Measurements from ENCODE around the gene HSPB6.
"Not testable (repeated sequence)": the region's sequence is repeated elsewhere in the genome, so short reads cannot be mapped to it uniquely, and the experiment has no call there.

The HSPB6 gene

DNA sequence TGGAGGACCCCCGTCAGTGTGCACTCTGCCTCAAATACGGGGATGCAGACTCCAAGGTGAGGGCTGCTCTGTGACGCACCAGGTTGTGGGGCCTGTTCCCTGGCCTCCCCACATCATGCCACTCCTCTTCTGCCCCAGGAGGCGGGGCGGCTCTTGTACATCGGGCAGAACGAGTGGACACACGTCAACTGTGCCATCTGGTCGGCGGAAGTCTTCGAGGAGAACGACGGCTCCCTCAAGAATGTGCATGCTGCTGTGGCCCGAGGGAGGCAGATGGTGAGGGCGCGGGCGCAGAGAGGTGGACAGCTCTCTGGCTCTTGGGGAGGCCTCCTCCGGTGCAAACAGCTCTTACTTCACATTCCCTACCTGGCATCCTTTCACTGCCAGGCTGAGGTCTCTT lies 27.8 kb downstream of the HSPB6 start:
- DNase-seq = no peak

- DNase-seq = no peak
These were observed 28.7 kb downstream of the HSPB6 start for GRCh38 chr19:35727956-35728706.

DNA sequence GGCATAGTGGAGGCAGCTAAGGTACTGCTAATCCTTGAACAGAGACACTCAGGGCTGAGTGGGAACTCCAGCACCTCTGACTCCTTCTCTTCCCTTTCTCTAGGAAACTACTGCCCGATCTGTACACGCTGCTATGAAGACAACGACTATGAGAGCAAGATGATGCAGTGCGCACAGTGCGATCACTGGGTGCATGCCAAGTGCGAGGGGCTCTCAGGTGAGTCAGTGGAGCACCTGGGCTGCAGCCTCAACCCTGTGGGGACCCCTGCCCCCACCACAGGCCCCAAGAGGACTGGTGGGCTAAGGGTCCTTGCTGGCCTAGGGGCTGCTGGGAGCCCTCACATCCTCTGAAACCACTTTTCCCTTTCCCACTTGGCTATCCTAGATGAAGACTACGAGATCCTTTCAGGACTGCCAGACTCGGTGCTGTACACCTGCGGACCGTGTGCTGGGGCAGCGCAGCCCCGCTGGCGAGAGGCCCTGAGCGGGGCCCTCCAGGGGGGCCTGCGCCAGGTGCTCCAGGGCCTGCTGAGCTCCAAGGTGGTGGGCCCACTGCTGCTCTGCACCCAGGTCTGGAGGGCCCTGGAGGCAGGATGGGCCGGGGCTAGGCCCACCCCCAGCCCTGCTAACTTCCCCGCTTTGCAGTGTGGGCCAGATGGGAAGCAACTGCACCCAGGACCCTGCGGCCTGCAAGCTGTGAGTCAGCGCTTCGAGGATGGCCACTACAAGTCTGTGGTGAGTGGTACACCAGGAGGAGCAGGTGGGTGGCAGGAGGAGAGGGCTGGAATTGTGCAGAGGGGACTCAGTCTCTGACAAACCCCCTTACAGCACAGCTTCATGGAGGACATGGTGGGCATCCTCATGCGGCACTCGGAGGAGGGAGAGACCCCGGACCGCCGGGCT lies 29.5 kb downstream of the HSPB6 start:
- no peak for DNase-seq

- DNase-seq = no peak
These were observed 31.5 kb downstream of the HSPB6 start for GRCh38 chr19:35725216-35725861.

- no peak for DNase-seq
These were observed 32.3 kb downstream of the HSPB6 start for GRCh38 chr19:35724560-35724959.

DNA sequence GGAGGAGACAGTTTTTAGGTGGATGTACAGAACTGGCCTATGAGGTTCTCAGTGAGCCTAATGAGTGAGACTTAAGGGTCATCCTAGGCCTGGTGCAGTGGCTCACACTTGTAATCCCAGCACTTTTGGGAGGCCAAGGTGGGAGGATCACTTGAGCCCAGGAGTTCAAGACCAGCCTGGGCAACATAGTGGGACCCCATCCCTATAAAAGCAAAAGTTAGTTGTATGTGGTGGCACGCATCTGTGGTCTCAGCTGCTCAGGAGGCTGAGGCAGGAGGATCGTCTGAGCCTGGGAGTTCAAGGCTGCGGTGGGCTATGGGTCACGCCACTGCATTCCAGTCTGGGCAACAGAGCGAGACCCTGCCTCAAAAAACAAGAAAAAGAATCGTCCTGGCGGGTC lies 32.7 kb downstream of the HSPB6 start:
- not testable (repeated sequence) for DNase-seq

DNA sequence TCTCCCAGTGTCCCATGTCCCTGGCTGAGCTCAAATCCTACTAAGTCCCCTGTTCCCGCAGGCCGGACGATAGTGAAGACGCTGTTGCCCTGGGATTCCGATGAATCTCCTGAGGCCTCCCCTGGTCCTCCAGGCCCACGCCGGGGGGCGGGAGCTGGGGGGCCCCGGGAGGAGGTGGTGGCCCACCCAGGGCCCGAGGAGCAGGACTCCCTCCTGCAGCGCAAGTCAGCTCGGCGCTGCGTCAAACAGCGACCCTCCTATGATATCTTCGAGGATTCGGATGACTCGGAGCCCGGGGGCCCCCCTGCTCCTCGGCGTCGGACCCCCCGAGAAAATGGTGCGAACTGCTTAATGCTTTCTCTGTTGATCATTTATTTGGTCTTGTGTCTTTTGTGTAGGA lies 33.2 kb downstream of the HSPB6 start:
- DNase-seq = no peak

GRCh38 chr19:35722897-35723296 lies 33.9 kb downstream of the HSPB6 start:
- DNase-seq = no peak

DNA sequence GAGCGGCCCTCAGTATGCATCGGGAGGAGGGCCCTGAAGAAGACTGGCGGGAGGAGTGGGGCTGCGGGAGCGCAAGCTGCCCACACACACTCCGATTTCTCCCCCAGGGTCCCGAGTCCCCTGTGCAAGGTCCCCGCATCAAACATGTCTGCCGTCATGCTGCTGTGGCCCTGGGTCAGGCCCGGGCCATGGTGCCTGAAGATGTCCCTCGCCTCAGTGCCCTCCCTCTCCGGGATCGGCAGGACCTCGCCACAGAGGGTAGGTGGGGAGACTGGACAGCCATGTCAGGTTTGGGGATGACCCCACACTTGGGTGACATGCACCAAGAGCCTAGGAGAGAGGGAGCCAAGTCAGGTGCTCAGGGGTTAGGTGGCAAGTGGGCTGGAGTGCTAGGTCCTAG lies 34.4 kb downstream of the HSPB6 start:
- no peak for DNase-seq

- no peak for DNase-seq
These were observed 35.5 kb downstream of the HSPB6 start for GRCh38 chr19:35721374-35721773.

- no peak for DNase-seq
These were observed 36.2 kb downstream of the HSPB6 start for GRCh38 chr19:35720648-35721047.

GRCh38 chr19:35720163-35720524 lies 36.7 kb downstream of the HSPB6 start:
- no peak for DNase-seq

DNA sequence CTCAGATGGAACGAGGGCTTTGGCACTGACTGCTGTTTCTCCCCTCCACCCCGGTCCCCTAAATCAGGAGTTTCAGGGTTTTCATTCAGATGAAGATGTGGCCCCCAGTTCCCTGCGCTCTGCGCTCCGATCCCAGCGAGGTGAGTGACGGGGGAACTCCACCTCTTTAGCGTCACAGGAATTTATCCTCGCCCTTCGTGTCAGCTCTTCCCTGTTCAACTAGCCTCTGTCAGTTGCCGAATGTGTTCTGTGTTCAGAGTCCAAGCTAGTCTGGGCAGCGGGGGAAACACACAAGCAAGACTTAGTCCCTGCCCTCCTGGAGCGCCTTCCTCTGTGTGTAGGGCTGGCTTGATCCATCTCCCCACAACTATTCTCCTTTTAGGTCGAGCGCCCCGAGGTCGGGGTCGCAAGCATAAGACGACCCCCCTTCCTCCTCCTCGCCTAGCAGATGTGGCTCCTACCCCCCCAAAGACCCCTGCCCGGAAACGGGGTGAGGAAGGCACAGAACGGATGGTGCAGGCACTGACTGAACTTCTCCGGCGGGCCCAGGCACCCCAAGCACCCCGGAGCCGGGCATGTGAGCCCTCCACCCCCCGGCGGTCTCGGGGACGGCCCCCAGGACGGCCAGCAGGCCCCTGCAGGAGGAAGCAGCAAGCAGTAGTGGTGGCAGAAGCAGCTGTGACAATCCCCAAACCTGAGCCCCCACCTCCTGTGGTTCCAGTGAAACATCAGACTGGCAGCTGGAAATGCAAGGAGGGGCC lies 37.2 kb downstream of the HSPB6 start:
- no peak for DNase-seq

GRCh38 chr19:35718345-35719041 lies 38.3 kb downstream of the HSPB6 start:
- DNase-seq = peak; percentile 42

GRCh38 chr19:35717665-35718344 lies 39.0 kb downstream of the HSPB6 start, which contains the start of gene KMT2B:
Gene KMT2B, plus strand, starts transcription at chr19:35718003. Its CDS starts 16 bp downstream, at chr19:35718019.
- DNase-seq = no peak

DNA sequence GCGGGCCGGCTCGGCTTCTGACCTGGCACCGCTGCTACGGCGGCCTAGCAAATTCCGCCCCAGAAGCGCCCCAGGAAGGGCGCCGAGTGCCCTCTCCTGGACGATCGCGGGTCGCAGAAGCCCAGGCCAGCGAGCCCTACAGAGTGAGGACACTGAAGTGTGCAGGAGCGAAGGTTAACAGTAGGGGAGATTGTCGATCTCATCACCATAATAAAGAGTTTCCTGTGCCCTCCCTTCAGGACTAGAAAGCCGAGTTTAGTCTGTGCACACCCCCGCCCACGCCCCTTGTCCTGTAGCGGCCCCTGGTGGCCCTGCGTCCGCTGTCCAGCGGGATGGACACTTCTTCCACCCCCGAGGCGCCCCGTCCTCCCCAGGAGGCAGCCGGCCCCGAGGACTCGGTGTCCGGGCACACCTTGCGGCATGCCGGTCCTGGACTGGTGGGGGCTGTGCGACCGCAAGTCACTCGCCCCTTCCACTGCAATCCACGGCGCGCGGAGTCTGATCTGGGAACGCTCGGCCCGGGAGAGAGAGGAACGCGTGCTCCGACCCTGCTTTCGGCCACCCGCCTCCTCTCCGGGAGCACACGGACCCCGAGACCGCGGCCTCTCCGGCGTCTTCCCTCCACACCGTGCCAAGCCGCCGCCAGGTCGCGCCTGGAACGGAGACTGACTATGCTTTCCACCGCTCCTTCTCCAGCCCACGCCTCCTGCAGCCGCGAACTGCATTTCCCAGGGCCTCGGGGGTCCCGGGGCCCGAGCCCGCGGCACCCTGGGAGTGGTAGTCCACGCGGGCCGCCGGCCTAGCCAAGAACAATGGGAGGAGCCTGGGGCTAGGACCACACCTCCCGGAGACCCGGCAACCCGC lies 39.8 kb downstream of the HSPB6 start:
- DNase-seq = peak; percentile 98

DNA sequence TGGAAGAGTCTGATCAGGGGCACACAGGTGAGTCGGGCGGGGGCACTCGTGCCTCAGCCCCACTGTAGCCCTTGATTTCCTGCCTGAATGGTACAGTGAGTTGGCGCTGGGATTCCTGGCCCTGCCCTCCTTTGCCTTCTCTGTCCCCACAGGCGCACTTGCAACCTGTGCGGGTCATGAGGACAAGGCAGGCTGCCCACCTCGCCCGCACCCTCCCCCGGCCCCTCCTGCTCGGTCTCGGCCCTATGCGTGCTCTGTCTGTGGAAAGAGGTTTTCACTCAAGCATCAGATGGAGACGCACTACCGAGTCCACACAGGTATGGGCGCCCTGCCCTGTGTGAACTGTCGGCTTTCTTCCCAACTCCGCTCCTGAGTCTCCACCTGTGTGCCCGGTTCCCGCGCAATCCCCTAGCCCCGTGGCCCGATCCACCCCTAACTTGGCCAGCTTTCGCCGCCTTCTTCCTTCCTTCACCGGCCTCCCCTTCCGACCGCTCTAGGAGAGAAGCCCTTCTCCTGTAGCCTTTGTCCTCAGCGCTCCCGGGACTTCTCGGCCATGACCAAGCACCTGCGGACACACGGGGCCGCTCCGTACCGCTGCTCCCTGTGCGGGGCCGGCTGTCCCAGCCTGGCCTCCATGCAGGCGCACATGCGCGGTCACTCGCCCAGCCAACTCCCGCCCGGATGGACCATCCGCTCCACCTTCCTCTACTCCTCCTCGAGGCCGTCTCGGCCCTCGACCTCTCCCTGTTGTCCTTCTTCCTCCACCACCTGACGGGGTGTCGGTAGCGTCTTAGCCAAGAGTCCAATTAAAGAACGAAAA lies 40.6 kb downstream of the HSPB6 start:
- no peak for DNase-seq

GRCh38 chr19:35715355-35715809 lies 41.4 kb downstream of the HSPB6 start:
- DNase-seq = no peak

GRCh38 chr19:35714601-35715354 lies 42.1 kb downstream of the HSPB6 start:
- no peak for DNase-seq
